ENCODE results near the gene ASGR1. TPM values are rescaled to one million over a fixed set of nuclear protein-coding genes. Genes with fewer than 3 reads are reported as not detected.
"Not testable (repeated sequence)": the region's sequence is repeated elsewhere in the genome, so short reads cannot be mapped to it uniquely, and the experiment has no call there.

Gene ASGR1
- total RNA-seq, 1 experiment from 2014 or later, result 0.22 TPM

- no peak for DNase-seq (ENCODE audit: extremely low read depth, low read depth)
Observed at GRCh38 chr17:7128160-7128559, 51.0 kb downstream of the ASGR1 start.

GRCh38 chr17:7127501-7127900 lies 51.7 kb downstream of the ASGR1 start:
- not testable (repeated sequence) for DNase-seq (ENCODE audit: extremely low read depth, low read depth)

- not testable (repeated sequence) for DNase-seq (ENCODE audit: extremely low read depth, low read depth)
Observed at GRCh38 chr17:7126386-7126785, 52.8 kb downstream of the ASGR1 start.

- DNase-seq (ENCODE audit: extremely low read depth, low read depth), result no peak
Observed at GRCh38 chr17:7124923-7125322, 54.2 kb downstream of the ASGR1 start.

- DNase-seq (ENCODE audit: extremely low read depth, low read depth), result no peak
Observed at GRCh38 chr17:7123844-7124243, 55.3 kb downstream of the ASGR1 start.

Small RNAs within 50 kb of the gene (small RNA-seq; reads per million reads assigned to genes)
- gene AC120057.4 (0 to 0.06 reads per million in 2 experiments), gene MIR324 (0.68 to 11.7 reads per million in 2 experiments)

Other genes starting within 250 kb of the ASGR1 start
- not detected in 2 replicates for gene ALOX12, start 183.3 kb downstream of the ASGR1 start, total RNA-seq (2014; rRNA removed; shearing (Covaris generic))
- 276 and 291 TPM in 2 replicates for gene RNASEK, start 166.7 kb downstream of the ASGR1 start, total RNA-seq (2014; rRNA removed; shearing (Covaris generic))
- gene BCL6B, start 156.3 kb downstream of the ASGR1 start, total RNA-seq (2014; rRNA removed; shearing (Covaris generic)), result not detected in 2 replicates
- 0.49 and 1.2 TPM in 2 replicates for gene SLC16A13, start 143.4 kb downstream of the ASGR1 start, total RNA-seq (2014; rRNA removed; shearing (Covaris generic))
- gene SLC16A11, start 135.3 kb downstream of the ASGR1 start, total RNA-seq (2014; rRNA removed; shearing (Covaris generic)), result 0.12 TPM in 1 of 2 replicates, not detected in the other
- not detected in 2 replicates for gene CLEC10A, start 99.1 kb downstream of the ASGR1 start, total RNA-seq (2014; rRNA removed; shearing (Covaris generic))
- gene ASGR2, start 64.5 kb downstream of the ASGR1 start, total RNA-seq (2014; rRNA removed; shearing (Covaris generic)), result not detected in 2 replicates
- 3.6 and 3.7 TPM in 2 replicates for gene DLG4, start 40.5 kb upstream of the ASGR1 start, total RNA-seq (2014; rRNA removed; shearing (Covaris generic))
- 249 and 250 TPM in 2 replicates for gene ACADVL, start 40.6 kb upstream of the ASGR1 start, total RNA-seq (2014; rRNA removed; shearing (Covaris generic))
- 49.5 and 54.9 TPM in 2 replicates for gene DVL2, start 55.1 kb upstream of the ASGR1 start, total RNA-seq (2014; rRNA removed; shearing (Covaris generic))
- gene PHF23, start 60.1 kb upstream of the ASGR1 start, total RNA-seq (2014; rRNA removed; shearing (Covaris generic)), result 32.5 and 38.8 TPM in 2 replicates
- gene GABARAP, start 63.1 kb upstream of the ASGR1 start, total RNA-seq (2014; rRNA removed; shearing (Covaris generic)), result 150 and 175 TPM in 2 replicates
- gene CTDNEP1, start 72.4 kb upstream of the ASGR1 start, total RNA-seq (2014; rRNA removed; shearing (Covaris generic)), result 46.9 and 48.4 TPM in 2 replicates
- 60.6 and 61.4 TPM in 2 replicates for gene ELP5, start 72.8 kb upstream of the ASGR1 start, total RNA-seq (2014; rRNA removed; shearing (Covaris generic))
- gene CLDN7, start 83.1 kb upstream of the ASGR1 start, total RNA-seq (2014; rRNA removed; shearing (Covaris generic)), result 12.6 and 13.2 TPM in 2 replicates
- gene SLC2A4, start 102.3 kb upstream of the ASGR1 start, total RNA-seq (2014; rRNA removed; shearing (Covaris generic)), result not detected in 2 replicates
- 0.06 and 0.15 TPM in 2 replicates for gene YBX2, start 115.3 kb upstream of the ASGR1 start, total RNA-seq (2014; rRNA removed; shearing (Covaris generic))
- gene EIF5A, start 128.3 kb upstream of the ASGR1 start, total RNA-seq (2014; rRNA removed; shearing (Covaris generic)), result 659 and 733 TPM in 2 replicates
- gene GPS2, start 136.0 kb upstream of the ASGR1 start, total RNA-seq (2014; rRNA removed; shearing (Covaris generic)), result 63.3 and 64.2 TPM in 2 replicates
- gene NEURL4, start 150.0 kb upstream of the ASGR1 start, total RNA-seq (2014; rRNA removed; shearing (Covaris generic)), result 15.0 and 22.7 TPM in 2 replicates
- 0.02 TPM in 1 of 2 replicates, not detected in the other for gene ACAP1, start 157.2 kb upstream of the ASGR1 start, total RNA-seq (2014; rRNA removed; shearing (Covaris generic))
- 5.0 and 6.0 TPM in 2 replicates for gene KCTD11, start 172.8 kb upstream of the ASGR1 start, total RNA-seq (2014; rRNA removed; shearing (Covaris generic))
- not detected in 2 replicates for gene TMEM95, start 175.8 kb upstream of the ASGR1 start, total RNA-seq (2014; rRNA removed; shearing (Covaris generic))
- 3.5 and 3.9 TPM in 2 replicates for gene TNK1, start 201.7 kb upstream of the ASGR1 start, total RNA-seq (2014; rRNA removed; shearing (Covaris generic))
- gene PLSCR3, start 215.2 kb upstream of the ASGR1 start, total RNA-seq (2014; rRNA removed; shearing (Covaris generic)), result 31.3 and 32.4 TPM in 2 replicates
- gene TMEM256, start 224.7 kb upstream of the ASGR1 start, total RNA-seq (2014; rRNA removed; shearing (Covaris generic)), result 107 and 202 TPM in 2 replicates
- gene NLGN2, start 228.5 kb upstream of the ASGR1 start, total RNA-seq (2014; rRNA removed; shearing (Covaris generic)), result 5.5 and 6.2 TPM in 2 replicates
- gene SPEM1, start 241.0 kb upstream of the ASGR1 start, total RNA-seq (2014; rRNA removed; shearing (Covaris generic)), result not detected in 2 replicates
- gene SPEM2, start 246.2 kb upstream of the ASGR1 start, total RNA-seq (2014; rRNA removed; shearing (Covaris generic)), result not detected in 2 replicates
- not detected in 2 replicates for gene SPEM3, start 249.5 kb upstream of the ASGR1 start, total RNA-seq (2014; rRNA removed; shearing (Covaris generic))